ENCODE data around the gene AP5Z1.

The AP5Z1 gene

GRCh38 chr7:4833691-4834600 lies 58.5 kb downstream of the AP5Z1 start:
- DNase-seq = peak in 3 of 10 donors; percentile 62 to 82 (median 80)
- intact Hi-C loops (cut with DNase I) = no loop called here

GRCh38 chr7:4834601-4835397 lies 59.4 kb downstream of the AP5Z1 start:
- intact Hi-C loops (cut with DNase I) = no loop called here
- peak in 3 of 10 donors; percentile 63 to 67 (median 67) for DNase-seq

- intact Hi-C loops (cut with DNase I) = no loop called here
- DNase-seq = peak in 2 of 10 donors; percentile 66 to 72
These were observed 60.2 kb downstream of the AP5Z1 start for GRCh38 chr7:4835398-4836205.

GRCh38 chr7:4836206-4836661 lies 60.8 kb downstream of the AP5Z1 start:
- peak in 3 of 10 donors; percentile 69 to 85 (median 77) for DNase-seq
- intact Hi-C loops (cut with DNase I) = no loop called here

- peak in 3 of 10 donors; percentile 40 to 80 (median 69) for DNase-seq
- intact Hi-C loops (cut with DNase I) = no loop called here
These were observed 61.8 kb downstream of the AP5Z1 start for GRCh38 chr7:4837041-4837802.

GRCh38 chr7:4837803-4838625 lies 62.6 kb downstream of the AP5Z1 start:
- intact Hi-C loops (cut with DNase I) = no loop called here
- DNase-seq = peak in 3 of 10 donors; percentile 54 to 72 (median 59)

- intact Hi-C loops (cut with DNase I) = no loop called here
These were observed 63.4 kb downstream of the AP5Z1 start for GRCh38 chr7:4838626-4839334.

GRCh38 chr7:4840079-4840501 lies 64.7 kb downstream of the AP5Z1 start:
- intact Hi-C loops (cut with DNase I) = no loop called here
- peak in 4 of 10 donors; percentile 9 to 75 (median 63) for DNase-seq

More at GRCh38 chr7:4838626-4839334, 63.4 kb downstream of the AP5Z1 start:
- DNase-seq = peak in 3 of 10 donors; percentile 51 to 67 (median 62)

Data from posterior cingulate gyrus (tissue), 11 donors.